Measurements from ENCODE around the gene IFNA13. TPM values are rescaled to one million over a fixed set of nuclear protein-coding genes. Genes with fewer than 3 reads are reported as not detected.

Gene IFNA13
- total RNA-seq (2022; extraction: Qiagen RNA extraction) = not detected in 5 replicates

GRCh38 chr9:21367957-21368356, at the start of gene IFNA13:
Gene IFNA13, minus strand, starts transcription at chr9:21368057. Its CDS starts 47 bp downstream, at chr9:21368010.

GRCh38 chr9:21408817-21409216, 41.0 kb upstream of the IFNA13 start, which contains the start of gene IFNA8:
Gene IFNA8, plus strand, starts transcription at chr9:21409117. Its CDS starts 60 bp downstream, at chr9:21409177.

DNA sequence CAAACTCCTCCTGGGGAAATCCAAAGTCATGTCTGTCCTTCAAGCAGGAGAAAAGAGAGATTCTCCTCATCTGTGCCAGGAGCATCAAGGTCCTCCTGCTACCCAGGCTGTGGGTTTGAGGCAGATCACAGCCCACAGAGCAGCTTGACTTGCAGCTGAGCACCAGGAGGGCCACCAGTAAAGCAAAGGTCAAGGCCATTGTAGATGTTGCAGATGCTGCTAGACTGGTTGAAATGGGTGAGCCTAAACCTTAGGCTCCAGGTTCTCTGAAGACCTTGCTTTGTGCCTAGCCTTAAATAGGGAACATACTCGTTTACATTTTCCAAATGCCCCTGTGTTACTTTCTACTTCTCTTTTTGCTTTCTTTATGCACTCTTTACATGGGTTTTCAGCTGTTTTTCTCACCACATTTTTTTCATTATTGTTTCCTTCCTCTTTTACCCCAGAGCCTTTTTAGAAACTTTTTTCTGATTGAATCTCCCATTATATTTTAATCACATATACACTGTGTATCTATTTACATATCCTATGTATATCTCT, 17.3 kb upstream of the IFNA13 start, which contains the start of gene IFNA2:
TSS of gene IFNA2 (minus strand) at position 268 of the 540 bp plus-strand sequence. CDS start at position 199, 69 bp downstream.

DNA sequence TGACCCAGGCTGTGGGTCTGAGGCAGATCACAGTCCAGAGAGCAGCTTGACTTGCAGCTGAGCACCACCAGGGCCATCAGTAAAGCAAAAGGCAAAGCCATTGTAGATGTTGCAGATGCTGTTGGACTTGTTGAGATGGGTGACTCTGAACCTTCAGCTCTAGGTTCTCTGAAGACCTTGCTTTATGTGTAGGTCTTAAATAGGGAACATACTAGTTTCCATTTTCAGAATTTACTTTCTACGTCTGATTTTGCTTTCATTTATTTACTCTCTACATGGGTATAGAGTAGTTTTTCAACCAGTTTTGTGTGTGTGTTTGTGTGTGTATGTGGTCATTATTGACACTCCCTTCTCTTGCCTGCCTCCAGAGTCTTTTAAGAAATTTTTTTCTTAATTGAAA, 17.1 kb downstream of the IFNA13 start, which contains the start of gene IFNA6:
TSS of gene IFNA6 (minus strand) at position 101 of the 400 bp plus-strand sequence. CDS start at position 101, 0 bp downstream.

DNA sequence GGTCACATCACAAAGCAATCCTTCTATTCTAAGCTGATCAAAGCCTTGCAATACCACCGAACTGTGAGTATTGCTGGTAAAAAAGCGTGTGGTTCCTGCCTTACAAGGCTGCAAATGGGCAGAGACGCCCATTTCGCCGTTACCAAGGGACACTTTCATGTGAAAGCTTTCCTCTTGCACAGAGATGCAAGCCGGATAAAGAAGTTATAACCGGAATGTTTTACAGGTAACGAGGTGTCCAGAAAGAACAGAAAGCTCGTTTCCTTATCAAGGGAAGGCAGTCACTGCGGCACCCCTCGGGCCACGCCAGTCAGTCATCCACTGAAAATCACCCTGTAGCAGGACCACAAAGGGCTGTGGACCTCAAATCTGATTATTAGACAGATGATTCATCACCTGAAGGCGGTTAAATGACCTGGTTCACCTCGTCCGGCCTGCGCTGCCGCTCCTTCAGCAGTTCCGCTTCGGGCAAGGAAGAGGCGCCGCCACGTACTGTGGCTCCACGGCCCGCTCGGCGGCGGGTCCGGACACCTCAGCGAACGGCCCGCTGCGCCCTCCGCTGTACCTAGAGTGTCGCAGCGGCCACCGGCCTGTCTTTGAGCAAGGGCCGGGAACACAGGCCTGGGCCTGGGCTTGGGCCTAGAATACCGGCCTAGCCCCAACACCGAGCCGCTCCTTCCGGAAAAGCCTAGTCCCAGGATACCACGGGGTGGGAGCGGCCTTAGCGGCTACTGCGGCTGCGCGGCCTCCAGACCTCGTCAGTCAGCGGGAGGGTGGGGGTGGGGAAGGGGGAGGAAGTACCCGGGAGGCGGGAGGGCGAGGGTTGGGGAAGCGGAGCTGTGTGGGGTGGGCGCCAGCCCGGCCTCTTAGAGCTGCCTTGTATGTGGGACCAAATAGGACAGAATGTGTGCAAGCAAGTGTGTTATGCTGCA, 32.9 kb downstream of the IFNA13 start, which contains the start of gene KLHL9:
TSS of gene KLHL9 (minus strand) at position 704 of the 932 bp plus-strand sequence. CDS start at position 159, 545 bp downstream.

Other genes starting within 250 kb of the IFNA13 start
- not detected in 5 replicates for gene IFNW1, start 226.2 kb downstream of the IFNA13 start, total RNA-seq (2022; extraction: Qiagen RNA extraction)
- gene IFNA21, start 201.4 kb downstream of the IFNA13 start, total RNA-seq (2022; extraction: Qiagen RNA extraction) = not detected in 5 replicates
- gene IFNA4, start 180.5 kb downstream of the IFNA13 start, total RNA-seq (2022; extraction: Qiagen RNA extraction) = not detected in 5 replicates
- gene IFNA7, start 165.9 kb downstream of the IFNA13 start, total RNA-seq (2022; extraction: Qiagen RNA extraction) = not detected in 5 replicates
- gene IFNA10, start 160.9 kb downstream of the IFNA13 start, total RNA-seq (2022; extraction: Qiagen RNA extraction) = not detected in 5 replicates
- gene IFNA16, start 150.7 kb downstream of the IFNA13 start, total RNA-seq (2022; extraction: Qiagen RNA extraction) = not detected in 5 replicates
- gene IFNA17, start 139.8 kb downstream of the IFNA13 start, total RNA-seq (2022; extraction: Qiagen RNA extraction) = not detected in 5 replicates
- gene IFNA14, start 128.1 kb downstream of the IFNA13 start, total RNA-seq (2022; extraction: Qiagen RNA extraction) = not detected in 5 replicates
- not detected in 5 replicates for gene IFNA5, start 62.7 kb downstream of the IFNA13 start, total RNA-seq (2022; extraction: Qiagen RNA extraction)
- 14.0 to 19.9 TPM (median 18.3 TPM) in 5 replicates for gene KLHL9, start 32.7 kb downstream of the IFNA13 start, total RNA-seq (2022; extraction: Qiagen RNA extraction)
- gene IFNA6, start 17.2 kb downstream of the IFNA13 start, total RNA-seq (2022; extraction: Qiagen RNA extraction) = not detected in 5 replicates
- gene IFNA2, start 17.3 kb upstream of the IFNA13 start, total RNA-seq (2022; extraction: Qiagen RNA extraction) = not detected in 5 replicates
- gene IFNA8, start 41.1 kb upstream of the IFNA13 start, total RNA-seq (2022; extraction: Qiagen RNA extraction) = not detected in 5 replicates
- gene IFNA1, start 72.4 kb upstream of the IFNA13 start, total RNA-seq (2022; extraction: Qiagen RNA extraction) = not detected in 5 replicates
- gene IFNE, start 114.3 kb upstream of the IFNA13 start, total RNA-seq (2022; extraction: Qiagen RNA extraction) = 0.81 to 1.8 TPM (median 0.99 TPM) in 5 replicates